GM18861 (cell line): ENCODE measurements around the gene LCTL.

Source experiments
- ATAC-seq: cut with Tn5 transposase; IDR thresholded peaks from one replicate; pipeline ENCODE4 v1.9.1; 2021; ENCODE audit not compliant: unreplicated experiment

Gene LCTL

GRCh38 chr15:66565741-66566144 is at the start of gene LCTL:
TSS of gene LCTL (minus strand) at chr15:66565998. CDS start at chr15:66565365, 633 bp downstream.
- no peak for ATAC-seq

- ATAC-seq = no peak
Measured at GRCh38 chr15:66614951-66615760, 49.4 kb upstream of the LCTL start.

GRCh38 chr15:66614456-66614855 is 48.7 kb upstream of the LCTL start:
- ATAC-seq = no peak

GRCh38 chr15:66613743-66614142 is 47.9 kb upstream of the LCTL start:
- no peak for ATAC-seq

- ATAC-seq = no peak
Measured at GRCh38 chr15:66611257-66612053, 45.7 kb upstream of the LCTL start.

GRCh38 chr15:66609876-66610275 is 44.1 kb upstream of the LCTL start:
- no peak for ATAC-seq

GRCh38 chr15:66608881-66609280 is 43.1 kb upstream of the LCTL start:
- no peak for ATAC-seq

GRCh38 chr15:66608159-66608558 is 42.4 kb upstream of the LCTL start:
- no peak for ATAC-seq

- ATAC-seq = no peak
Measured at GRCh38 chr15:66603301-66604179, 37.7 kb upstream of the LCTL start.

- no peak for ATAC-seq
Measured at GRCh38 chr15:66601521-66601920, 35.7 kb upstream of the LCTL start.

- ATAC-seq = no peak
Measured at GRCh38 chr15:66600240-66600627, 34.4 kb upstream of the LCTL start.

- no peak for ATAC-seq
Measured at GRCh38 chr15:66599536-66600239, 33.9 kb upstream of the LCTL start.

- ATAC-seq = no peak
Measured at GRCh38 chr15:66598095-66598815, 32.5 kb upstream of the LCTL start.

GRCh38 chr15:66595931-66596545 is 30.2 kb upstream of the LCTL start:
- ATAC-seq = no peak

GRCh38 chr15:66595332-66595731 is 29.5 kb upstream of the LCTL start:
- ATAC-seq = no peak

GRCh38 chr15:66594836-66595235 is 29.0 kb upstream of the LCTL start:
- no peak for ATAC-seq

GRCh38 chr15:66594344-66594743 is 28.5 kb upstream of the LCTL start:
- ATAC-seq = no peak

GRCh38 chr15:66593219-66593780 is 27.5 kb upstream of the LCTL start:
- ATAC-seq = no peak

- ATAC-seq = no peak
Measured at GRCh38 chr15:66592505-66593218, 26.9 kb upstream of the LCTL start.
